Mesodermal cell (in vitro differentiated cells): ENCODE data around the gene SHB.
A peak's percentile ranks its signal among the peaks of the same experiment; 100 is the strongest.

Experiments used
- H3K27ac ChIP-seq: 2 replicates; pipeline ENCODE4 v1.7.0; 2013; ENCODE audit warnings: mild to moderate bottlenecking, low read depth, low read length, moderate library complexity; ENCODE audit not compliant: severe bottlenecking
- H3K36me3 ChIP-seq: 2 replicates; pipeline ENCODE4 v1.7.1; 2013; ENCODE audit warnings: mild to moderate bottlenecking, low read length, moderate library complexity; ENCODE audit not compliant: control insufficient read depth, insufficient read depth
- H3K4me1 ChIP-seq: one replicate; pipeline ENCODE4 v1.7.1; 2013; ENCODE audit warnings: mild to moderate bottlenecking, low read length; ENCODE audit not compliant: insufficient read depth, control insufficient read depth, poor library complexity, severe bottlenecking
- H3K4me3 ChIP-seq: 2 replicates; pipeline ENCODE4 v1.7.0; 2013; ENCODE audit warnings: low read length, control low read depth, mild to moderate bottlenecking; ENCODE audit not compliant: insufficient read depth, poor library complexity, severe bottlenecking; ENCODE audit errors: extremely low read depth
- H3K9me3 ChIP-seq: 2 replicates; pipeline ENCODE4 v1.7.1; 2013; ENCODE audit warnings: mild to moderate bottlenecking, low read length, moderate library complexity; ENCODE audit not compliant: control insufficient read depth
- WGBS, 2 experiments: methylation state at CpG; one replicate each; pipeline ENCODE4 v1.1.5; 2013; ENCODE audit warnings: missing lambda C conversion rate in 2 of 2; ENCODE audit not compliant: insufficient coverage in 2 of 2; 5-methylcytosine and 5-hydroxymethylcytosine counted together

The SHB gene

GRCh38 chr9:38073882-38074281, 4.9 kb upstream of the SHB start:
- WGBS, 2 experiments: 61 to 81% methylated on average over 1 to 3 of the region's 3 CpGs
- H3K36me3 ChIP-seq: no peaks in the 10 kb centered on the region
- peaks cover 32% of the 10 kb centered on the region for H3K4me1 ChIP-seq
- H3K9me3 ChIP-seq: no peaks in the 10 kb centered on the region
- H3K27ac ChIP-seq: no peak overlapping the region
- H3K4me3 ChIP-seq: no peak overlapping the region

GRCh38 chr9:38071470-38072134, 2.6 kb upstream of the SHB start:
- Histone ChIP-seq H3K9me3 (no peaks in the 10 kb centered on the region), H3K4me1 (peaks cover 28% of the 10 kb centered on the region), H3K4me3 (no peak overlapping the region), H3K27ac (no peak overlapping the region), H3K36me3 (peaks cover 8% of the 10 kb centered on the region)
- 93 to 96% methylated on average over 5 of the region's 7 CpGs for WGBS, 2 experiments

DNA sequence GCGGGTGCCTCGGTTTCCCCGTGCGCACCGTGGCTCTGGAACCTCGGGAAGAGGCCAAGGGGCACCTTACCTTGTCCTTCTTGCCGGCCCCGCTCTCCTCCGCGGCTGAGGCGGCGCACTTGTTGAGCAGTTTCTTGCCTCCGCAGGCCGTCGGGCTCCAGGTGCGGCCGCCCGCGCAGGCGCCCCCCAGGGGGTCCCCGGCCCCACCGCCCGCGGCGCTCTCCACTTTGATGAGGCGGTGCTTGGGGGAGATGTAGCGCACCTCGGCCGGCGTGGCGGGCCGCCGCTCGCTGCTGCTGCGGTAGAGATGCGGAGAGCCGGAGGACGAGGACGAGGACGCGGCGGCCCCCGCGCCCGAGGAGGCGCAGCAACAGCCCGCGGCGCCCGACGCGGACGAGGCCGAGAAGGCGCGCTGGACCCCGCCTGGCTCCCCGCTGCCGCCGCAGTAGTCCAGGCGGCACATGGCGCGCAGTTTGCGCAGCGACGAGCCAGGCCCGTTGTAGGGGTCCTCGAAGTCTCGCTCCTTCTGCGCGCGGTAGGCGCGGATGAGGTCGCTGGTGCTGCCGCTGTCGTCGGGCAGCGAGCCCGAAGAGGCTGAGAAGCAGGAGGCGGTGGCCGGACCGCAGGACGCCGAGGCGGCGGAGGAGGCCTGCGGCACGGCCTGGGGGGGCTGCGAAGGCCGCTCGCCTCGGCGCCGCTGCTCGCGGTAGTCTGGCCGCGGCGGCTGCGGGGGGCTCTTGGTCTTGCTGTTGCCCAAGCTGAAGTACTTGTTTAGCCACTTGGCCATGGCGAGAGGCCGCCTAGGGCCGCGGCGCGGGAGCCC, 957 bp downstream of the SHB start:
- Histone ChIP-seq H3K4me1 (peaks cover 42% of the 10 kb centered on the region), H3K36me3 (peaks cover 22% of the 10 kb centered on the region), H3K9me3 (no peaks in the 10 kb centered on the region), H3K27ac (no peak overlapping the region), H3K4me3 (peak overlapping the region; percentile 72)
- WGBS, 2 experiments: 1% methylated on average over 90 to 102 of the region's 107 CpGs

- Histone ChIP-seq H3K27ac (no peak overlapping the region), H3K4me3 (peak overlapping the region; percentile 72), H3K4me1 (peaks cover 50% of the 10 kb centered on the region), H3K9me3 (no peaks in the 10 kb centered on the region), H3K36me3 (peaks cover 27% of the 10 kb centered on the region)
- WGBS, 2 experiments: 1% methylated on average over 34 to 42 of the region's 47 CpGs
Observed at GRCh38 chr9:38066914-38067858, 1.8 kb downstream of the SHB start.

DNA sequence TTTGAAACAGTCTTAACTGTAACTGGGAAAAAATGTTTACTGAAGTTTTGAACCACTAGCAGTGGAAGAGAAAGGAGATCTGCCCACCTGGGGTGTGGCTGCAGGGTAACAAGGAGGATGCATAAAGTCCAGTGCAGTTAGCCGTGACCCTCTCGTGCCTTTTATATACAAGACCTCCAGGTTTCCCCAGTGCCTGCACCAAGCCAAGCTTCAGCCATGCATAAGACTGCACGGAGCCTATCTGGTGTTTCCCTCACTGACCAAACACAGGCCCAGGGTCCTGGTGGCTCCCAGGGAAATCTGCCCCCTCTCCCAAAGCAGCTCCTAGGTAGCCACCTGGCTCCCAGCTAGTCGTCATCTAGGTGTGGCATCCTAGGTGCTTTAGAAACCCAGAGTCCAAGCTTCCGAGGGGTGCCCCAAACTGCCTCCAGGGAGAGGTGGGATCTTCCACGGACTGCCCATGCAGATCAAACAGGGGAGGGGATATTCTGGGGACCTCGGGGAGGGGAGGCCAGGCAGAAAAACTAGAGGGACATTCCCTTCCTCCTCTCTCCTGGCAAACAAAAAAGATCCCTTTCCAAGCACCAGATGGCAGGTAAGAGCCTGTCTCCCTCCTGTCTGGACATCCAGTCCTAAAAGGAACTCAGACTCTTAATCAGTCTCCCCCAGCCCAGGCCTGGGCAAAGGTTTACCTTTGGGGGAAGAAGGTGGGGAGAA, 2.7 kb downstream of the SHB start:
- Histone ChIP-seq H3K4me1 (peaks cover 52% of the 10 kb centered on the region), H3K4me3 (peak overlapping the region; percentile 72), H3K36me3 (peaks cover 32% of the 10 kb centered on the region), H3K9me3 (no peaks in the 10 kb centered on the region), H3K27ac (no peak overlapping the region)
- 60 to 79% methylated on average over 4 of the region's 7 CpGs for WGBS, 2 experiments

- 63% methylated on average over 7 to 8 of the region's 9 CpGs for WGBS, 2 experiments
- peaks cover 35% of the 10 kb centered on the region for H3K36me3 ChIP-seq
- H3K4me3 ChIP-seq: peak overlapping the region; percentile 72
- H3K27ac ChIP-seq: no peak overlapping the region
- H3K4me1 ChIP-seq: peaks cover 48% of the 10 kb centered on the region
- no peaks in the 10 kb centered on the region for H3K9me3 ChIP-seq
Observed at GRCh38 chr9:38065369-38066075, 3.5 kb downstream of the SHB start.

GRCh38 chr9:38064842-38065368, 4.1 kb downstream of the SHB start:
- Histone ChIP-seq H3K4me3 (peak overlapping the region; percentile 72), H3K36me3 (peaks cover 40% of the 10 kb centered on the region), H3K4me1 (peaks cover 43% of the 10 kb centered on the region), H3K27ac (no peak overlapping the region), H3K9me3 (no peaks in the 10 kb centered on the region)
- 87 to 94% methylated on average over 3 to 4 of the region's 4 CpGs for WGBS, 2 experiments

GRCh38 chr9:38063363-38063707, 5.7 kb downstream of the SHB start:
- H3K36me3 ChIP-seq: peaks cover 43% of the 10 kb centered on the region
- peak overlapping the region; percentile 12 for H3K4me3 ChIP-seq
- H3K4me1 ChIP-seq: peaks cover 54% of the 10 kb centered on the region
- 86% methylated on average over 1 of the region's 2 CpGs; no CpG with 5 or more reads in 1 of the 2 experiments for WGBS, 2 experiments
- H3K9me3 ChIP-seq: no peaks in the 10 kb centered on the region
- H3K27ac ChIP-seq: no peak overlapping the region

DNA sequence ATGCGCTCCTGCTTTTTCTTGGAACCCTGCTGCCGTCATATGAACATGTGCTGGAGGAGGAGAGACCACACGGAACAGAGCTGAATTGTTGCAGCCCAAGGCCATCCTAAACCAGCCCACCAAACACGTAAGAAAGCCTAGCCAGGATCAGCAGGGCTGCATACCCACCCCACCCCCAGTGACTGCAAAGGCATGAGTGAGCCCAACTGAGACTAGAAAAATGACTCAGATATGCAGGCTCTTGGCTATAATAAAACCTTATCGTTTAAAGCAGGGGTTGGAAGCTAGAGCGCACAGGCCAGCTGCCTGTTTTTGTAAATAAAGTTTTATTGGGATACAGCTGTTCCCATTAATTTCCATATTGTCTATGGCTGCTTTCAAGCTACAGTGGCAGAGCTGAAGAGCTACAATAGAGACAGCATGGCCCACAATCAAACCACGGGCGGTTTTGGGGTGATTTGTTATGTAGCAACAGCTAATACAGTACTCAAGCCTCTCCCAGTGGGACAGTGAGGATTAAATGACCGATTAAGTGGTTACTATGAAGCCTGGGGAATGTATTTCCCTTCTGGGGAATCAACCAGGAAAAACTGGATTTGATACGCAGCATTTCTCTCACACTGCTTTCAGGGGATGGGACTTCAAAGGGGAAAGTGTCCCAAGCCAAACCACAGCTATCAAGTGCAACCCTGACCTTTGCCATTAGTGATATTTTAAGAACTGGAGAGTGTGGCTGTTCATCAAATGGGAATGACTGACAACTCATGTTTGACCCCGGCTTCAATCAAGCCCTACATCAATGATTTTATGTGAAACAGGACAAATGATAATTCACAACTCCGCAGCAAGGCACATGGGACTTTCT, 6.3 kb downstream of the SHB start:
- Histone ChIP-seq H3K9me3 (no peaks in the 10 kb centered on the region), H3K4me3 (no peak overlapping the region), H3K4me1 (peaks cover 60% of the 10 kb centered on the region), H3K27ac (no peak overlapping the region), H3K36me3 (peaks cover 43% of the 10 kb centered on the region)
- 78 to 89% methylated on average over 7 to 8 of the region's 12 CpGs for WGBS, 2 experiments
